ENCODE results near the gene UBE4B. TPM values are rescaled to one million over a fixed set of nuclear protein-coding genes. Genes with fewer than 3 reads are reported as not detected.

Gene UBE4B
- total and polyA plus RNA-seq, 10 of the 15 experiments (the other 5 are each of a cell fraction or from before 2014, with no cell fraction given) = 2.9 to 32.6 (median 20.7) TPM

DNA sequence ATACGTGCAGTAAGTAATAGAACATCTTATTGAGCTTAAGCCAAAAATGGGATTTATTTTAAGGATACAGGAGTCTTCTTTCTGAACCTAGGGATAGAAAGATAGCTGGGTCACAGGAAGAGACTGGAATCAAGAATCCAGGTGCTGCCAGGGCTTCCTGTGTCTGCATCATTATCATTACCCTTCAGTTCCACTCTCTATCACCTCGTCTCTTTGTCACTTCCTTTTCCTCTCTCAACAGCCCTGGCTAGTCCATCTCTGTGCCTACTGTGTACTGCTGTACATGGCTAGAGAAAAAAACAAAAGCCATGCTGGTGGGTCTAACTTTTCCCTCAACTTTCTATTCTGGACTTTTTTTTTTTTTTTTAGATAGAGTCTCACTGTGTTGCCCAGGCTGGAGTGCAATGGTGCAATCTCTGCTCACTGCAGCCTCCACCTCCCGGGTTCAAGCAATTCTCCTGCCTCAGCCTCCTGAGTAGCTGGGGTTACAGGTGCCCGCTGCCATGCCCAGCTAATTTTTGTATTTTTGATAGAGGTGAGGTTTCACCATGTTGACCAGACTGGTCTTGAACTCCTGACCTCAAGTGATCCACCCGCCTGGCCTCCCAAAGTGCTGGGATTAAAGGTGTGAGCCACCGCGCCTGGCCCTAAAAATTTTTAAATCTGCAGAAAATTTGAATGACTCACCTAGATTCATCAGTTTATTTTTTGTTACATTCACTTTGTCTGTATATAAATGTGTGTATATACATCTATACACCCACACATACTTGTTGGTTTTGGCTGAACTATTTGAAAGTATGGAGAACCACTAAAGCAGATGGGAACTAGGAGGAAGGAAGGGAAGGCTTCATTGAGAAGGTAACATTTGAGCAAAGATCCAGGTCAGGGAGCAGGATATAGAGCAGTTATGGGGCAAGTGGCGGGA is 31.9 kb downstream of the UBE4B start:
- Histone ChIP-seq H2AFZ (ENCODE audit: control insufficient read depth, low read depth, low read length) (no peak overlapping the region), H3K27ac (ENCODE audit: control insufficient read depth, insufficient read depth) (no peak overlapping the region), H3K36me3 (ENCODE audit: control insufficient read depth in 2 of 2, insufficient read depth in 2 of 2, low read length in 1 of 2) (peaks cover 0 to under 1% of the 10 kb centered on the region in 2 experiments; a peak in 1 of 4 replicates), H3K9me3 (replicated peaks; ENCODE audit: control insufficient read depth, insufficient read depth, low read length) (no peaks in the 10 kb centered on the region), H3K4me3 (no peak overlapping the region), H3K9ac (ENCODE audit: control insufficient read depth, insufficient read depth, low read length) (no peak overlapping the region), H4K20me1 (ENCODE audit: control insufficient read depth, insufficient read depth) (no peaks in the 10 kb centered on the region), H3K4me2 (ENCODE audit: control insufficient read depth, insufficient read depth) (no peak overlapping the region), H3K79me2 (ENCODE audit: control insufficient read depth, insufficient read depth, low read length) (peaks cover 4% of the 10 kb centered on the region), H3K27me3 (replicated peaks in 1 of 2; ENCODE audit: control insufficient read depth in 2 of 2, insufficient read depth in 2 of 2, low read length in 1 of 2) (no peaks in the 10 kb centered on the region), H3K4me1 (ENCODE audit: control insufficient read depth, insufficient read depth, low read length) (peaks cover 9% of the 10 kb centered on the region)
- ChIA-PET POLR2A (no interaction called here), SMC1A (ENCODE audit: uncharacterized antibody, unreplicated experiment) (interaction anchor here (0.6 kb wide), 1 partner anchor 253 kb away, joined by 4 read pairs; no protein-coding TSS in a partner anchor), CTCF (no interaction called here), RAD21 (ENCODE audit: unreplicated experiment) (no interaction called here)
- intact Hi-C loops (cut with micrococcal nuclease; ENCODE audit: unreplicated experiment) = no loop called here
- WGBS (ENCODE audit: insufficient coverage, insufficient replicate concordance, low lambda C conversion rate, missing lambda C conversion rate) = 91% methylated on average over 8 of the region's 8 CpGs
- no peak for ATAC-seq
- no TSS peak for BruUV-seq (replicated peaks)
- in situ Hi-C loops (cut with MboI) = no loop called here
- no peak for DNase-seq (ENCODE audit: low read depth, low spot score)
- TF ChIP-seq RELA (IDR thresholded peaks at IDR 0.05; ENCODE audit: borderline replicate concordance, partially characterized antibody) = no peak
- no peak for TF ChIP-seq KLF5 (IDR thresholded peaks at IDR 0.05; ENCODE audit: partially characterized antibody)
- TF ChIP-seq, protein P1, sequence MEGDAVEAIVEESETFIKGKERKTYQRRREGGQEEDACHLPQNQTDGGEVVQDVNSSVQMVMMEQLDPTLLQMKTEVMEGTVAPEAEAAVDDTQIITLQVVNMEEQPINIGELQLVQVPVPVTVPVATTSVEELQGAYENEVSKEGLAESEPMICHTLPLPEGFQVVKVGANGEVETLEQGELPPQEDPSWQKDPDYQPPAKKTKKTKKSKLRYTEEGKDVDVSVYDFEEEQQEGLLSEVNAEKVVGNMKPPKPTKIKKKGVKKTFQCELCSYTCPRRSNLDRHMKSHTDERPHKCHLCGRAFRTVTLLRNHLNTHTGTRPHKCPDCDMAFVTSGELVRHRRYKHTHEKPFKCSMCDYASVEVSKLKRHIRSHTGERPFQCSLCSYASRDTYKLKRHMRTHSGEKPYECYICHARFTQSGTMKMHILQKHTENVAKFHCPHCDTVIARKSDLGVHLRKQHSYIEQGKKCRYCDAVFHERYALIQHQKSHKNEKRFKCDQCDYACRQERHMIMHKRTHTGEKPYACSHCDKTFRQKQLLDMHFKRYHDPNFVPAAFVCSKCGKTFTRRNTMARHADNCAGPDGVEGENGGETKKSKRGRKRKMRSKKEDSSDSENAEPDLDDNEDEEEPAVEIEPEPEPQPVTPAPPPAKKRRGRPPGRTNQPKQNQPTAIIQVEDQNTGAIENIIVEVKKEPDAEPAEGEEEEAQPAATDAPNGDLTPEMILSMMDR (IDR thresholded peaks at IDR 0.05 in 2 of 3, conservative IDR thresholded peaks at IDR 0.05 in 1 of 3; ENCODE audit: control insufficient read depth in 2 of 3, extremely low read depth in 1 of 3, insufficient read depth in 1 of 3, low read depth in 3 of 3, low read length in 3 of 3) = no peak
- no peak for TF ChIP-seq SMC3 (IDR thresholded peaks at IDR 0.05; ENCODE audit: borderline replicate concordance, low read length)
- TF ChIP-seq, protein P2, sequence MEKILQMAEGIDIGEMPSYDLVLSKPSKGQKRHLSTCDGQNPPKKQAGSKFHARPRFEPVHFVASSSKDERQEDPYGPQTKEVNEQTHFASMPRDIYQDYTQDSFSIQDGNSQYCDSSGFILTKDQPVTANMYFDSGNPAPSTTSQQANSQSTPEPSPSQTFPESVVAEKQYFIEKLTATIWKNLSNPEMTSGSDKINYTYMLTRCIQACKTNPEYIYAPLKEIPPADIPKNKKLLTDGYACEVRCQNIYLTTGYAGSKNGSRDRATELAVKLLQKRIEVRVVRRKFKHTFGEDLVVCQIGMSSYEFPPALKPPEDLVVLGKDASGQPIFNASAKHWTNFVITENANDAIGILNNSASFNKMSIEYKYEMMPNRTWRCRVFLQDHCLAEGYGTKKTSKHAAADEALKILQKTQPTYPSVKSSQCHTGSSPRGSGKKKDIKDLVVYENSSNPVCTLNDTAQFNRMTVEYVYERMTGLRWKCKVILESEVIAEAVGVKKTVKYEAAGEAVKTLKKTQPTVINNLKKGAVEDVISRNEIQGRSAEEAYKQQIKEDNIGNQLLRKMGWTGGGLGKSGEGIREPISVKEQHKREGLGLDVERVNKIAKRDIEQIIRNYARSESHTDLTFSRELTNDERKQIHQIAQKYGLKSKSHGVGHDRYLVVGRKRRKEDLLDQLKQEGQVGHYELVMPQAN (conservative IDR thresholded peaks at IDR 0.05) = no peak
- no peak for TF ChIP-seq ZNF24 (IDR thresholded peaks at IDR 0.05)
- TF ChIP-seq, protein P3, sequence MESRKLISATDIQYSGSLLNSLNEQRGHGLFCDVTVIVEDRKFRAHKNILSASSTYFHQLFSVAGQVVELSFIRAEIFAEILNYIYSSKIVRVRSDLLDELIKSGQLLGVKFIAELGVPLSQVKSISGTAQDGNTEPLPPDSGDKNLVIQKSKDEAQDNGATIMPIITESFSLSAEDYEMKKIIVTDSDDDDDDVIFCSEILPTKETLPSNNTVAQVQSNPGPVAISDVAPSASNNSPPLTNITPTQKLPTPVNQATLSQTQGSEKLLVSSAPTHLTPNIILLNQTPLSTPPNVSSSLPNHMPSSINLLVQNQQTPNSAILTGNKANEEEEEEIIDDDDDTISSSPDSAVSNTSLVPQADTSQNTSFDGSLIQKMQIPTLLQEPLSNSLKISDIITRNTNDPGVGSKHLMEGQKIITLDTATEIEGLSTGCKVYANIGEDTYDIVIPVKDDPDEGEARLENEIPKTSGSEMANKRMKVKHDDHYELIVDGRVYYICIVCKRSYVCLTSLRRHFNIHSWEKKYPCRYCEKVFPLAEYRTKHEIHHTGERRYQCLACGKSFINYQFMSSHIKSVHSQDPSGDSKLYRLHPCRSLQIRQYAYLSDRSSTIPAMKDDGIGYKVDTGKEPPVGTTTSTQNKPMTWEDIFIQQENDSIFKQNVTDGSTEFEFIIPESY (IDR thresholded peaks at IDR 0.05) = no peak
- TF ChIP-seq NBN (IDR thresholded peaks at IDR 0.05) = no peak
- no peak for TF ChIP-seq HCFC1 (IDR thresholded peaks at IDR 0.05; ENCODE audit: low read length)
- TF ChIP-seq RUNX3 (IDR thresholded peaks at IDR 0.05; ENCODE audit: low read length) = no peak
- no peak for TF ChIP-seq ZNF207 (IDR thresholded peaks at IDR 0.05; ENCODE audit: borderline replicate concordance)
- TF ChIP-seq EZH2 (IDR thresholded peaks at IDR 0.05; ENCODE audit: borderline replicate concordance, control insufficient read depth, low read depth, low read length) = no peak
- TF ChIP-seq TARDBP (IDR thresholded peaks at IDR 0.05; ENCODE audit: borderline replicate concordance) = no peak
- TF ChIP-seq ZSCAN29 (IDR thresholded peaks at IDR 0.05) = no peak
- FAIRE-seq = no peak
